Measurements from ENCODE around the gene TXNRD1.

DNA sequence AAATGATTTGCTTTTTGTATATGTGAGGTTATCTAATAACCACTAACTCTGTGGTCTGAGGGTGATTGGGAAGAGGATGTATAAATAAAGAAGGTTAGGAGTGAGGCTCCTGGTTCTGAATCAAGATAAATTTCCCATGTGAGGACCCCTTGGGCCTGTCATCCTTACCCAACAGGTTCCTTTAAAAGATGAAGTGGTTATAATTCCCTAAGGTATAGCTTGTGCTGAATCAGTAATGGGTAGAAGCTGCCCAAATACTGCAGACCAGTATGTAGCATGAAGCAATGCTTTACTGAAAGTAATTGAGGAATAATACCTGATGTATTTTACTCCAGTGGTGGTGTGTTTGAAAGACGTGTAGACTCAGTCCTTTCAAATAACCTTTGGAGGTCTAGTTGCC is 96.6 kb downstream of the TXNRD1 start:
- TF ChIP-seq, protein P1, sequence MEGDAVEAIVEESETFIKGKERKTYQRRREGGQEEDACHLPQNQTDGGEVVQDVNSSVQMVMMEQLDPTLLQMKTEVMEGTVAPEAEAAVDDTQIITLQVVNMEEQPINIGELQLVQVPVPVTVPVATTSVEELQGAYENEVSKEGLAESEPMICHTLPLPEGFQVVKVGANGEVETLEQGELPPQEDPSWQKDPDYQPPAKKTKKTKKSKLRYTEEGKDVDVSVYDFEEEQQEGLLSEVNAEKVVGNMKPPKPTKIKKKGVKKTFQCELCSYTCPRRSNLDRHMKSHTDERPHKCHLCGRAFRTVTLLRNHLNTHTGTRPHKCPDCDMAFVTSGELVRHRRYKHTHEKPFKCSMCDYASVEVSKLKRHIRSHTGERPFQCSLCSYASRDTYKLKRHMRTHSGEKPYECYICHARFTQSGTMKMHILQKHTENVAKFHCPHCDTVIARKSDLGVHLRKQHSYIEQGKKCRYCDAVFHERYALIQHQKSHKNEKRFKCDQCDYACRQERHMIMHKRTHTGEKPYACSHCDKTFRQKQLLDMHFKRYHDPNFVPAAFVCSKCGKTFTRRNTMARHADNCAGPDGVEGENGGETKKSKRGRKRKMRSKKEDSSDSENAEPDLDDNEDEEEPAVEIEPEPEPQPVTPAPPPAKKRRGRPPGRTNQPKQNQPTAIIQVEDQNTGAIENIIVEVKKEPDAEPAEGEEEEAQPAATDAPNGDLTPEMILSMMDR (IDR thresholded peaks at IDR 0.05) = no peak
- TF ChIP-seq POLR2A (IDR thresholded peaks at IDR 0.05) = no peak
- no peak for TF ChIP-seq POLR2AphosphoS5 (IDR thresholded peaks at IDR 0.05)

Measured in prostate gland (tissue), 2 donors.